ENCODE results near the gene DENND1A.

DENND1A gene

DNA sequence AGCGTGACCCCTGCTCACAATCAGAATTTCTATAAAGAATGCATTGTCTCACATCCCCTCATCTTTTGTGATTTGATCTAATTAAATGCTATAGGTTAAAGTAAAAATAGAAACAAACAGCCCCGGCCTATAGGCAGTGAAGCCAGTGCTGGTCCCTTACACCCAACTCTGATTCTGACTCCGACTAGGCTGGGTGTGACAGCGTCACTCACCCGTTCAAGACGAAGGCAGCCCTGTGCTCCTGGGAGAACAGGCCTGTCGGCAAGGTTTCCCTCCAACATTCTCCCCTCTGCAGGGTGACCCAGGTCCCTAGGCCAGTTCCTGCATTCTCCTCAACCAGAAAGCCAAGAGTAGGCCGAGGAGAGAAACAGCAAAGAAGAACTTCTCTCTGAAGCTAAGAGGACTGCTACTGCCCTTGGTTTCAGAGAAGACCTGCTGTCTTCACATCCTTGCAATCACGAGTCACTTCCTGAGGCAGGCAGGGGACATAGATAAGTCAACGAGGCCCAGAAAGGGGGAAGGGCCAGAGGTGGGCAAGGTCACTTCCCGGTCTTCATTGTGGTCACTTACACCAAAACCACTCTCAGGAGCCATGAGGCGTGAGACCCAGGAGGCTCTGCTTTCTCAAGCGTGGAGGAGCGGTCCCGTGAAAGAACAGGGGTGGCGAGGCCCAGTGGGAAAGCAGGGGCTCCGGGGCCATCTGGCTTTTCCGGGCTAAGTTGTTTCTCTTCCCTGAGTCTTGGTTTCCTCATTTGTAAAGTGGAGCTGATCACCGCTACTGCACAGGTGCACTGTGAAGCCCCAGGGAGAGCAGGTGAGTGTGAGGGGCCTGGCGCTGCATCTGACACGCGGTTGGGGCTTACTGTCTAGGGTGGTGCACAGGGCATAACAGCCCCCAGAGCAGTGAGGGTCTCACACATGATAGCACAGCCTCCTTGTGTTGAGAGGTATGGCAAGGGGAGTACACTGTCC lies 373.2 kb downstream of the DENND1A start:
- DNase-seq: no peak

DNA sequence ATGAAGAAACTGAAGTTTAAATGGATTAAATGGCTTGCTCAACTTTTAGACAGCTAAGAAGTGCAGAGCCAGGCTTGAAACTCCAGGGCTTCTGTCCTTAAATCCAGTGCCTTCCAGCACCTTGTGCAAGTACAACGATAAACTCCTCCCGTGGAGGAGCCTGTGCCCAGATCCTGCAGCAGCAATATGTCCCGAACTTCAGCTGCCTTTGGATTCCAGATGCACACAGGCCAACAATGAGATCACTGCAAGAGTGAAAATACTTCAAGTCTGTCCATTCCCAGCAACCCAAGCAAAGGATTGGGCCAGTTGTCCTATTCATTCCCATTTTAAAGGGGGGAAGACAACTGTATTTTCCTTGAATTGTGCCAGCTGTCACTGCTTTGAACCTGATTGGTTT lies 374.3 kb downstream of the DENND1A start:
- no peak for DNase-seq

DNA sequence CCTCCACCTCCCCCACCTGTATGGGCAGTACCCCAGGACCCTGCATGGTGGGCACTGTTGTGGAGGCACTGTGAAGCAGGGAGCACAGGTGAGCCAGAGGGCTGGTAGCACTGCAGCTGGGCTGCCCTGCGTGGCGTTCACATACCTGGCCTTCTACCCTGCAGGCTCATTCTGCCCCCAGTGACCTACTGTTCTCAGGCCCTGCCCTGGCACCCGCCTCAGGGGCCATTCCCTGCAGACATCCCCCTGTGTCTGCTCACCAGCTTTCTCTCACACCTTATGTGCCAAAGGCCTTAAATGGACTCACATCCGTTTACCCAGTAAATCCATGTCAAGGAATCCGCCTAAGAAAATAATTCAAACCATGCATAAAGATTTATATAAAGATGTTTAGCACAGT lies 377.4 kb downstream of the DENND1A start:
- DNase-seq: no peak

DNA sequence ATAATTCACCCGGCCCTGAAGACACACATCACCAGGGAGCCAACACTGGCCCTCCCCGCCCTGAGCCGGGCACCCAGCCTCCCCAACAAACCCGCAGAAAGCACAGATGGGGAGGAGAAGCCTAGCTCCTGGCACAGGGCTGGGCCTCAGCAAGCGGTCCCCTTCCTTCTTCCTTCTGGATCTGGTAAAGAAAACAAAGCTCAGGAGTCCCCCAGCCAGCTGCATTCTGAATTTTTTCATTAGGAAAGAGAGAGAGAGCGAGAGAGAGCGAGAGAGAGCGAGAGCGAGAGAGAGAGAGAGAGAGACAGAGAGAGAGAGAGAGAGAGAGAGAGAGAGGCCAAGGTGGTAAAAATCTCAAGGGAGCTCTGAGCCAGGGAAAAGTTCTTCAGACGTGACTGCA lies 378.2 kb downstream of the DENND1A start:
- DNase-seq: no peak

DNA sequence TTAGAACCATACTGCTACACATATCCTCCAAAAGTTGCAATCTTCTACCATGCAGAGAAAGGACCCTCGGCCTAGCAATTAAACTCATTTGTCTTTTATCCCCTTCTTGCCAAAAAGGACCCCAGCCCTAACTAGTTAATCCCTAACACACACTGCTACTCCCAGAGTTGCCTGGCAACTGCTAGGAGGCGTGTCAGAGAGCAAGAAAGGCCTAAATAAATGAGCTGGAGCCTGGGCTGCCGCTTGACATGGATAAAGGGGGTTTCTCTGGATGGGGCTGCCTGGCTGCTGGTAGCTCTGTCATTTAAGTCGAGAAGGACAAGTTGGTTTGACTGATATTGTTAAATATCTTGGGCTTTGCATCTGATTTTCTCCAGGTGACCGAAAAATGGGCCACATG lies 379.1 kb downstream of the DENND1A start:
- no peak for DNase-seq

DNA sequence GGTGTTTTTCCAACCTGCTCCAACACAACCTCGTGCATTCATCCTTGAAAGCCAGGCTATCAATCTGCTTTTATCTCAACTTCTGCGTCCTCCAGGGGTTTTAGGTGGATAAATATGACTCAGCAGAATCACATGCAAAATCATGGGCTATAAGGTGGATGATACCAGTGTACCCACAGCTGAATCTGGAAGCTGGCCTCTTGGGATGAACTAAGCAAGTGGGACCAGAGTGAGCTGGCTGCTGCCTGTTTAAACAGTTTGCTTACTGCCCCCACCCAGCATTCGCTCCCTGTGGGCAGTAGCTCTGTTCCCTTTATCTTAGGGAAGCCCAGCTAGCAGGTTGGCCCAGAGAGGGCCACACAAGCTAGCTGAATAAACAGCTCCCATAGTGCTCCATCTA lies 379.9 kb downstream of the DENND1A start:
- no peak for DNase-seq

DNA sequence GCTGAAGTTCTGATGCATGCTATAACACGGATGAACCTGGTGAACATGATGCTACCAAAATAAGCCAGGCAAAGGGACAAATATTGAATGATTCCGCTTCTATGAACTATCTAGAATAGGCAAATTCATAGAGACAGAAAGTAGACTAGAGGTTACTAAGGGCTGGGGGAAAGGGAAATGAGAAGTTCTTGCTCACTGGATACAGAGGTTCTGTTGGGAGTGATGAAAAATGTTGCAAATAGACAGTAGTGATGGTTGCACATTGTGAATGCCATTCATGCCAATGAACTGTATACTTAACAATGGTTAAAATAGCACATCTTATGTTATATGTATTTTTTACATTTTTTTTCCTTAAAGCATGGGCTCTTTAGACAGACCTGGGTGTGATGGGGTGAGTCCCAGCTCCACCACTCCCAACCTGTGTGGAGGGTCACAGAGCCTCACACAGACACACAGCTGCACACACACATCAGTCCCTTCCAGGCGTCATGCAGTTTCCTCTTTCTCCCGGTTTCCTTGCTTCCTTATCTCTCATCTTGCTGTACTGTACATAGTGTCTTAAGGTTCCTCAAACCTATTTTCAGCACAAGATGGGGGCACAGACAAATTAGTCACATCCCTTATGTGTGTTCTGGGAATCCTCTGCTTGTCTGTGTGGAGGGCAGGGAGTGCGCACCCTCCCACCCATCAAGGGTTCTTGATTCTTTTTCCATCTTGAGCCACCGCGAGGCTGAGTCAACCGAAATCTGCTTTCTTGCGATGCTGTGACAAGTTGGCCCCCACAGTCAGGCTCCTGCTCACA lies 381.0 kb downstream of the DENND1A start:
- DNase-seq: no peak

DNA sequence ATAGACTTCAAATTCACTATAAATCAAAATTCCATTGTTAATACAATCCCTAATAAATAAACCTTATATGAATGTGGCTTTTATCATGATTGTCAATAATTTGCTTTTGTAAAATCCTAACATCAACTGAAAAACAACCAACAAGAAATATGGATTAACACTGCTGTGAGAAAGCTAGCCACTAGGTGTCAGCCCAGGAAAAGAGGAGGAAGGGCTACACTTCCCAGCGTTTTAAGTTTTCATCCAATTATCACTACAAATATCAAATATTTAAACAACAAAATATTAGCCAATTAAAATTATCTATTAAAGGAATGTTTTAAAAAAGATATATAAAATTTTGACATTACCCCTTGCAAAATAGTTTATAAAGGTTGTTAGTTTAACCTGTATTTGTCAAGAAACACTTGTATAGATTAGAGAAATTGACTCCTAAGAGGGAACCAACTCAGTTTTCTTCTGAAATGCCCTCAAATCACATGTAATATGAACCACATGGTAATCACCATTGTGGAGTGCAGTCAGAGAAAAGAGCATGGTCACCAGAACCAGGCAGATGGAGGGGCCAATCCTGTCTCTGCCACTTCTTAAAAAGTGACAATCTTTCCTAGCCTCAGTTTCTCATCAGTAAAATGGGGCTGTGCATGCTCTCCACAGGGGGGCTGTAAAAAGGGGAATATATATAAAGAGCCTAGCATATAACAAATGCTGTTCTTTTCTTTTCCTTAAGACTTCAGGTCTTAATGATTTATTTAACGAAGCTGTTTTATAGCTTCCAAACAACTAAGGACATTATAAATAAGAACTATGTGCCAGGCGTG lies 385.7 kb downstream of the DENND1A start:
- DNase-seq: no peak

DNA sequence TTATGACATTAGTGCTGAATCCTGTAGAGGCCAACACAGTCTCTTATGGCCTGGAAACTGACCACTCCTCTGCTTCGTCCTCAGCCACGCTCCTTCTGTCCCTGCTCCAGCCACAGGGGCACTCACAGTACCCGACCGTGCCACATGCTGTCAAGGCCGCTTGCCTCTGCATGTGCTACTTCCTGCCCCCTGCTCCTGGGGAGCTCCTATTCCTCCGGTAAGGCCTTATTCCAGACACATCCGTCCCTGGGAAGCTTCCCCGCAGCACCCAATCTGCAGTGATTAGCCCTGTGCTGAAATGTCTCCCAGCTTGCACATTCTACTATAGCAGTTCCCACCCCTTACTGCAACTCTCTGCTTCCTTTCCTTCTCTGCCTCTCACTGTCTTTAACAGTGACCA lies 386.4 kb downstream of the DENND1A start:
- DNase-seq: no peak

DNA sequence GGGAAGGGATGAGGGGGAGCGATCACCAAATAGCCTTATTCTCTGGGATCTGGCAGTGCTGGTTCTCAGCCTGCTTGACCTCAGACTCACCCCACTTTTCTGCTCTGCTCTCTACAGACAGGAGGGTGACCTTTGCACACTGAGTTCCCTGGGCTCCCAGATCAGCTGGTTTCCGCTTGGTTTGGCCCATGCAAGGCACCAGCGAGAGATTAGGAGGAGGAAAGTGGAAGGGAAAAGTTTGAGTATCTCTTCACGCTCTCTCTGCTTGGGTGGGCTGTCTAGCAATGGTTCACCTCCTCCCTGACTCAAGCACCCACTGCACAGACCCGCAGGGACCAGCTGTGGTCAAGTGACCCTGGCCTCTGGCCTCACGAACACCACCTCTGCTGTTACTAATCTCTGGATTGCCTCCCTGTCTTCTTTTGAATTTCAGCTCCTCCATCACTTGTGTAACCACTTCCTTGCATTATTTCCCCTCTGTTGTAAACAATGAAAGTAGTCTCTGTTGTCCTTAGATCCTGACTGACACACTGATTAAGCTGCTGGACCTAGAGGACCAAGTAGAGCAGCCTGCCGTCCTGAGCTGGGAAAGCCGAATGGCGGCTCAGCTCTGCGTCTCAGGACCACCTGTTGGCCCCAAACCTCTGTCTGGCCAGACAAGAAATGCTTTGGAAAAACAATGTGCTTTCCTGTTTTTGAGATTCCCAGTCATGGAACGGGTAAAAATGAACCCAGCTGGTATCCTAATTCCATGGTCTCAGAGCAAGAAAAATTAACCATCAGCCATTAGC lies 387.3 kb downstream of the DENND1A start:
- no peak for DNase-seq

DNA sequence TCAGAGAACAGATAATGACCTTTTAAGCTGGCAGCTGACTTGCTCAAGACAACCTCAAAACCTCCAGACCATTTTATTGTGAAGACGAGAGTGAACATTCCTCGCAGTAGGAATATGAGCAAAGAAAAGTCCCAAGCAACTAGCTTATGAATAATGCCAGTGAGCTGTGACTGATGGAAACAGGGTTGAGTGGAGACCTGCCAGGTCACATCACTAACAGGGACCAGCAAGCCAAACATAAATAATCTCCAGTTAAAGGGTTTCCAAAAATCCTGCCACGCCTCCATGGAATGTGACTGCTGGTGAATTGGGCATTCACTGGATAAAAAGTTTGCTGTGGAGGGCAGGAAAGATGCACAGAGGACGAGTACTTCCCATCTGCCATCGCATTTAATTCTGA lies 388.5 kb downstream of the DENND1A start:
- no peak for DNase-seq

DNA sequence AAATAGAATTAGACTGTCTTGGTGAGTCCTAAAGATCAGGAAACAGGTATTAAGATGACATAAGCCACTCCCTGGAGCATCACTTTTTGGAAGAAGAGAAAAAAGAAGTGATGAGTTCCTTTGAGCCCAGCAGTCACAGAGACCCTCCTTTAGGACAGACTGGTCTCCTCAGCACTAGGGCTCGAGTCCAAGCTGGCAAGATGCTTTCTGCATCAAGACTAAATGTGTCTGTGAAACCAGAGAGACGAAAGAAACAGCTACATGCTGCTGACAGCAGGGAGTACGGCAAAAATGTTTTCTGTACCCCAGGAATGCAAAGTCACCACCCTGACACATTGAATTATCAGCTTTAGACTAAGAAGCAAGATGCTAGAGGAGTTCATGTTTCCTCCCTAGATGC lies 389.5 kb downstream of the DENND1A start:
- no peak for DNase-seq

DNA sequence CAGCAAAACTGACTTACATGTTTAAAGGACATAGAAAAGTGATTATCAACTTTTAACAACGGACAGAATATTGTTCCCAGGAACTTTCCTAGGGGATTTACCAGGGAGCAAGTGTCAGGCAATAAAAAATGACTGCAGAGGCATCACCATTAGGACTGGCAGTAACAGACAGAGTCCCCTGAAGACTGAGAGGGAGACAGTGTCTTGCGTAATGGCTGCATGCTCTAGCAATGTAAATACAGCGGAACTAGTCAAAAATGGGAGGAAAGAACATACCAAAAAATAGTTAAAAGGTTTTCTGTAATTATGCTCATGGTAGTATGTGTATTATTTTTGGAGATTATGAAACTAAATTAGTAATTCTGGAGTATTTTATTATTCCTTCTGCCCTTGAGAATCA lies 392.1 kb downstream of the DENND1A start:
- DNase-seq: no peak

DNA sequence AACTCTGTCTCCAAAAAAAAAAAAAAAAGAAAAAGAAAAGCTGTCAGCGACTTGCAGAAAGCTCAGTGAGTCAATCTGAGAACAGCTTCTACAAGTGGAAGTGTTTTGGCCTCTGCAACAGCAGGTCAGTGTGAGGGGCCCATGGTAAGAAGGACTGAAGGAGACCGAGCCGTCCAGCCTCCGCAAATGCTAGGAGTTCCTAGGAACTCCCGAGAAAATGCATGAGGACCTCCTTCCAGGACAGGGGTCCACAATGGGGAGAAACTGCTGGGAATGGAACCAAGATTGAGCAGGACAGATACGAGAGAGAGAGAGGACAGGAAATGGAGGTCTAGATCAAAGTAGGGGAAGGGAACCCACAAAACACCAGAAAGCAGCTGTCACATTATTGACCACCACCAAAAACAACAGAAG lies 393.5 kb downstream of the DENND1A start:
- DNase-seq: no peak

DNA sequence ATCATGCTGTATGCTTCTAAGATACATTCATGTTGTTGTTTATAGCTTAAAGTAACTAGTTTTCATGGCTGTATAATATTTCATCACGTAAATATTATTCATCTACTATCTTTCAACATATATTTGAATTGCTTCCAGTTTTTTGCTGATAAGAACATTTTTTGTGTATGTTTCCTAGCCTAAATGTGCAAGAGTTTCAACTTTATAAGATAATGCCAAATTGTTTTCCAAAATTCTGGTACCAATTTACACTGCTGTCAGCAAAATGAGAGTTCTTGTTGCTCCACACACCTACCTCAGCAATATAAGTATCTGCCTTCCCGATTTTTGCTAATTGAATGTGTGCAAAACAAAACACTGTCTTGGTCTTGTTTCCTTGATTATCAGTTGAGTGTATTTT lies 395.6 kb downstream of the DENND1A start:
- no peak for DNase-seq

DNA sequence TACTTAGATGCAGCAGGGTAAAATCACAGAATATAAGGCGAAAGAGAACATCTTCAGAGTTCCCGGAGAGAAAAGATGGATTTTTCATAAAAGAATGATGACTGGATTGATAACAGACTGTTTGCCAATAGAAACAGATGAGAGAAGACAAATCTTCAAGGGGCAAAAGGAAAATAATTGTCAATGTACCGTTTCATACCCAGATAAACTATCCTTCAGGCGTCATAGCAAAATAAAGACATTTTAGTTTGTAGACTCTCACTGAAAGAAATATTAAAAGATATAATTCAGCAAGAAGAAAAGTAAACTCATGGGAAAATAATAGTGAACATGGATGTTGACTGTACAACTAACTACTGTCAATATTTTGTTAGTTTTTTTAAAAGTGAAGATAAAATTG lies 399.7 kb downstream of the DENND1A start:
- DNase-seq: no peak

DNA sequence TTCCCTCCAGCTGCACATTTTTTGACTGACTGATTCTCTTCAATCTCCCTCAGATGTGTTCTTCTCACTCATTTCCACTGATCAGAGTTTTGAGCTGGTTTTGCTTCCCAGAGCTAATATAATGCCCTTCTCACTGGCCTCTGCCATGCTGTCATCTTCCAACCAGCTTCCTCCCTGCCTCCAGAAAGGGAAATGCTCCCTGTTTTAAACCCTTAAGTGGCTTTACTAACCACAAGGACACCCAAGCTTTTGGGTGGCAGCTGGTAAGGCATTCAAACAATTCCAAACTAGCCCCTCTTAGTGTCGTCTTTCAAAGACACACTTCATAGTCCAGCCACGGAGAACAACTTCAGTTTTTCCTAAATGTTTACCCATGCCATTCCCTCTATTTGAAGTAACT lies 401.4 kb downstream of the DENND1A start:
- no peak for DNase-seq

DNA sequence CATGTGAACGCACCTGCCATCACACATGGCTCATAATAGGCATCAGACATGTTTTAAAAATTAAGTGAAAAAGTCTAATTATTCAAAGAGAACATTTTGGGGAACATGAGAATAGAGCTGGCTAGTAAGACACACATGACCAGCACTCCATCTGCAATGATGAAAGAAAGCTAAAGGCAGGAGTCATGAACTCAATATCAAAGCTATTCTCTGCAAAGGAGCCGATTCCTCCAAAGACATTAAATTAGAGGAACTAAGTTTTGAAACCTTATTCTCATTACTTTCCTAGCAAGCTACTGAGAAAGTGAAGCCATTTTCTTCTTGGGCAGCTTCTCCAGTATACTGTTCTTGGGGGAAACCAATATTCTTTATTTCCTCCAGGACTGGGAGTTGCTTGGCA lies 401.9 kb downstream of the DENND1A start:
- DNase-seq: no peak

DNA sequence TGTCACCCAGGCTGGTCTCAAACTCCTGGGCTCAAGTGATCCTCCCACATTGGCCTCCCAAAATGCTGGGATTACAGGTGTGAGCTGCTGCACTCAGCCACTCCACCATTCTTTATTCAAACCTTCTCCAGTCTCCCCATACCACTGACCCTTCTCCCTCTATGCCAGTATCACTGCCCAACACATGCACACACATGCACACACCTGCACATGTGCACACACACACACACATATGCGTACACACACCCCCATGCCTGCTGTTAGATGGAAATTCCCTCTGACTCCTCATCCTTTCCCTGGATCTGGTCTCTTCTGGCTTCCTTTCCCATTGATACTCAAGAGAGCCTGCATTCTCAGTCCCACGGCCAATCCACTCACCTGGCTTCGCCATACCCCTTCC lies 404.0 kb downstream of the DENND1A start:
- DNase-seq: no peak

DNA sequence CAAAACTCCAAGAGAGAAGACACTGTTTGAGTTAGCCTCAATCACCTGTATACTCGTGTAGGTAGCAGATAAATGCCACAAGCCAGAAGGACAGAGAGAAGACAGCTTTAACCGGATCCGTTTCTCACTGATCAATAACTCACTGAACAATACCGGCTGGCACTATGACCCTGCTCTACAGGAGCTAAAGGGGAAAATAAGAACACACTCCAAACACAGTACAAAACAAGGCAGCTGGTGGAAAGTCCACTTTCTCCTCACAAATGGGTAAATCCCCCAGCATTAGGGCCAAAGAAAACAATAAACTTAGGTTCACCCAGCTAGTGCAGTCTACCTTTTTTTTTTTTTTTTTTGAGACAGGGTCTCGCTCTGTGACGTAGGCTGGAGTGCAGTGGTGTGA lies 404.5 kb downstream of the DENND1A start:
- no peak for DNase-seq

DNA sequence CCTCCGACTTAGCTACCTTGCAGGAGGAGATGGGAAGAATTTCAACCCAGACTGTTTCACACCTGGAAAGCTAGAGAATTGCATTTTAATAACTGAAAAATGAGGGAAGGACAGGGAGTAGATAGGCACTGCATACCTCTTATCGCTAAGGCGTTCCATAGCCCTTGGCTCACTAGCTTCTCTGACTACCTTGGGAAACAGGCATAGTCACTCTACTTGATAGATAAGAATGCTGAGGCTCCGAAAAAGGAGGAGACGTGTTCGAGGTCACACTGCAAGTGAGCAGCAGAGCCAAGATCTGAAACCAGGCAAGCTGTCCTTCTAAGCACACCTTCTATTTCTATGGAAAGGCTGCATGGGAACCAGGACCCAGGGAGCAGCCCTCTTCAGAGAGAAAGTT lies 405.1 kb downstream of the DENND1A start:
- DNase-seq: no peak

DNA sequence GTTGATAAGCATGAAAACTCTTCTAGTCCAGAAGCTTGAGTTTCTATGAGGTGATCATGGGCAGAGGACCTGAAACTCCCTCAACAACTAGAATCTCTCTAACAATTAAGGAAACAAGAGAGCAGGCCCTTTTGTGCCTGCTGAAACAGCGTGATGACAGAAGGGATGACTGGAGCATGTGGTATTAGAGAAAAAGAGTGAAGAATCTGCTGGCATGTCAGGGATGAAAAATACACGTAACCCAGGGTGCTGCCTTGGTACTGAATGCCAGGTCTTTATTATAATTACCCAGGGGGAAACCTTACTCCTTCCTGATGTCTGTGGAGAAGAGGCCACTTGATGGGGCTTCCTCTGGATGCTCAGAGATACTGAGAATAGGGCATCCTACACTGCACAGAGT lies 406.1 kb downstream of the DENND1A start:
- no peak for DNase-seq

Data from NCI-H2107 (cell line).